Omental fat pad (tissue), 4 donors: ENCODE results near the gene CSF2. TPM values are rescaled to one million over a fixed set of nuclear protein-coding genes. Genes with fewer than 3 reads are reported as not detected.
"Not testable (repeated sequence)": the region's sequence is repeated elsewhere in the genome, so short reads cannot be mapped to it uniquely, and the experiment has no call there.

Experiments
- ATAC-seq: fragments of 150-250 bp; one replicate; pipeline ENCODE4 v1.9.1; 2016; ENCODE audit warnings: mild to moderate bottlenecking, moderate library complexity; ENCODE audit not compliant: low FRiP score
- DNase-seq: peaks from one replicate; pipeline ENCODE4 v3.0.0-alpha.2; 2019; ENCODE audit warnings: low spot score
- small RNA-seq: library from RNA; depleted of rRNA; stranded (forward); fragments of <200 nt; gene quantifications from one replicate; pipeline ENCODE3, GENCODE V24; 2016
- total RNA-seq, 4 donors: library from RNA; depleted of rRNA; stranded (reverse); fragments of >200 nt; gene quantifications; one replicate each; pipeline ENCODE4 v1.1.0, GENCODE V29; 2016
- TF ChIP-seq, protein P1 (sequence below), 3 donors: fragments of 450-650 bp; IDR thresholded peaks; one replicate each; pipeline ENCODE4 v1.5.1; 2016 to 2017; ENCODE audit warnings: antibody characterized with exemption in 3 of 3, mild to moderate bottlenecking in 3 of 3, moderate library complexity in 2 of 3

The CSF2 gene
- total RNA-seq, 4 donors from 2014 or later: not detected

DNA sequence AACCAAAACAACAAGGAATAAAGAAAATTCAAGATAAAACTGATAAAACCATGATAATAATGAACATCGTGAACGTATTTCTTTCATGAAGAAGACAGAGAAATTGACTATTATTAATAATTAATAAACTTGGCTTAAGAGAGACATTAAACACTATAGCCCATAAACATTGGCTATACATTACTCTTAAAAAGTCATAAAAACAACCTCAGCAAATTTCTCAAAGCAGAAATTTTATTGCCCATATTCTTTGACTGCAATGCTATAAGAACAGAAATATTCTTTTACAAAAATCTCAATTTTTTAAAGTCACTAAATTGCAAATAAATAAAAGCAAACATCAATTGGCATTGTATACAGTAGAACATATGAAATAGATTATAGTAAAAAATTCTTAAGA lies 42.5 kb downstream of the CSF2 start:
- ATAC-seq: no peak
- no peak for DNase-seq
- TF ChIP-seq, protein P1, sequence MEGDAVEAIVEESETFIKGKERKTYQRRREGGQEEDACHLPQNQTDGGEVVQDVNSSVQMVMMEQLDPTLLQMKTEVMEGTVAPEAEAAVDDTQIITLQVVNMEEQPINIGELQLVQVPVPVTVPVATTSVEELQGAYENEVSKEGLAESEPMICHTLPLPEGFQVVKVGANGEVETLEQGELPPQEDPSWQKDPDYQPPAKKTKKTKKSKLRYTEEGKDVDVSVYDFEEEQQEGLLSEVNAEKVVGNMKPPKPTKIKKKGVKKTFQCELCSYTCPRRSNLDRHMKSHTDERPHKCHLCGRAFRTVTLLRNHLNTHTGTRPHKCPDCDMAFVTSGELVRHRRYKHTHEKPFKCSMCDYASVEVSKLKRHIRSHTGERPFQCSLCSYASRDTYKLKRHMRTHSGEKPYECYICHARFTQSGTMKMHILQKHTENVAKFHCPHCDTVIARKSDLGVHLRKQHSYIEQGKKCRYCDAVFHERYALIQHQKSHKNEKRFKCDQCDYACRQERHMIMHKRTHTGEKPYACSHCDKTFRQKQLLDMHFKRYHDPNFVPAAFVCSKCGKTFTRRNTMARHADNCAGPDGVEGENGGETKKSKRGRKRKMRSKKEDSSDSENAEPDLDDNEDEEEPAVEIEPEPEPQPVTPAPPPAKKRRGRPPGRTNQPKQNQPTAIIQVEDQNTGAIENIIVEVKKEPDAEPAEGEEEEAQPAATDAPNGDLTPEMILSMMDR (IDR thresholded peaks at IDR 0.05): no peak

DNA sequence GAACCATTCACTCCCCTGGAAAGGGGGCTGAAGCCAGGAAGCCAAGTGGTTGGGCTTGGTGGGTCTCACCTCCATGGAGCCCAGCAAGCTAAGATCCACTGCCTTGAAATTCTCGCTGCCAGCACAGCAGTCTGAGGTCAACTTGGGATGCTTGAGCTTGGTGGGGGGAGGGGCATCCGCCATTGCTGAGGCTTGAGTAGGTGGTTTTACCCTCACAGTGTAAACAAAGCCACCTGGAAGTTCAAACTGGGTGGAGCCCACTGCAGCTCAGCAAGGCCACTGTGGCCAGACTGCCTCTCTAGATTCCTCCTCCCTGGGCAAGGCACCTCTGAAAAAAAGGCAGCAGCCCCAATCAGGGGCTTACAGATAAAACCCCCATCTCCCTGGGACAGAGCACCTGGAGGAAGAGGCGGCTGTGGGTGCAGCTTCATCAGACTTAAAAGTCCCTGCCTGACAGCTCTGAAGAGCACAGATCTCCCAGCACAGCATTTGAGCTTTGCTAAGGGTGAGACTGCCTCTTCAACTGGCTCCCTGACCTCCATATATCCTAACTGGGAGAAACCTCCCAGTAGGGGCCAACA lies 43.4 kb downstream of the CSF2 start:
- DNase-seq, ATAC-seq: not testable (repeated sequence)

DNA sequence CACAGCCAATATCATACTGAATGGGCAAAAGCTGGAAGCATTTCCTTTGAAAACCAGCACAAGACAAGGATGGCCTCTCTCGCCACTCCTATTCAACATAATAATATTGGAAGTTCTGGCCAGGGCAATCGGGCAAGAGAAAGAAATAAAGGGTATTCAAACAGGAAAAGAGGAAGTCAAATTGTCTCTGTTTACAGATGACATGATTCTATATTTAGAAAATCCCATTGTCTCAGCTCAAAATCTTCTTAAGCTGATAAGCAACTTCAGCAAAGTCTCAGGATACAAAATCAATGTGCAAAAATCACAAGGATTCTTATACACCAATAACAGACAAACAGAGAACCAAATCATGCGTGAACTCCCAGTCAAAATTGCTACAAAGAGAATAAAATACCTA lies 47.1 kb downstream of the CSF2 start:
- DNase-seq, ATAC-seq: not testable (repeated sequence)

DNA sequence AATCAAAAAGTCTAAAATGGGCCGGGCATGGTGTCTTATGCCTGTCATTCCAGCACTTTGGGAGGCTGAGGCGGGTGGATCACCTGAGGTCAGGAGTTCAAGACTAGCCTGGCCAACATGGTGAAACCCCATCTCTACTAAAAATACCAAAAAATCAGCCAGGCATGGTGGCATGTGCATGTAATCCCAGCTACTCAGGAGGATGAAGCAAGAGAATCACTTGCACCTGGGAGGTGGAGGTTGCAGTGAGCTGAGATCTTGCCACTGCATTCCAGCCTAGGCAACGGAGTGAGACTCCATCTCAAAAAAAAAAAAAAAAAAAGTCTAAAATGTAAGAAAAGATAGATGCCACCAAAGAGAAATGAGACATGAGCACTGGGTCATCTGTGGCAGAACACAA lies 49.4 kb downstream of the CSF2 start:
- ATAC-seq: not testable (repeated sequence)

DNA sequence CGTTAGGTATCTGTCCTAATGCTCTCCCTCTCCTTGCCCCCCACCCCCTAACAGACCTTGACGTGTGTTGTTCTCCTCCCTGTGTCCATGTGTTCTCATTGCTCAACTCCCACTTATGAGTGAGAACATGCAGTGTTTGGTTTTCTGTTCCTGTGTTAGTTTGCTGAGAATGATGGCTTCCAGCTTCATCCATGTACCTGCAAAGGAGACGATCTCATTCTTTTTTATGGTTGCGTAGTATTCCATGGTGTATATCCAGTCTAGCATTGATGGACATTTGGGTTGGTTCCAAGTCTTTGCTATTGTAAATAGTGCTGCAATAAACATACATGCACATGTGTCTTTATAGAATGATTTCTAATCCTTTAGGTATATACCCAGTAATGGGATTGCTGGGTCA lies 50.0 kb downstream of the CSF2 start:
- not testable (repeated sequence) for ATAC-seq, DNase-seq

More for the DNA sequence above, 49.4 kb downstream of the CSF2 start:
- DNase-seq: not testable (repeated sequence)

Small RNAs within 50 kb of the gene (small RNA-seq; reads per million reads assigned to genes)
- not detected for gene RF00285

Other genes with a start within 250 kb of the CSF2 start
- 10 to 100 TPM in 1 of 4 donors, under 1 TPM in 1, not detected in 2; 0.60 to 14.8 TPM for gene MEIKIN, start 128.1 kb upstream of the CSF2 start, total RNA-seq
- gene ACSL6, start 62.1 kb upstream of the CSF2 start, total RNA-seq: 1 to 10 TPM in 2 of 4 donors, under 1 TPM in 1, not detected in 1; 0.75 to 1.4 (median 1.0) TPM
- not detected for gene IL3, start 13.1 kb upstream of the CSF2 start, total RNA-seq
- 10 to 100 TPM; 15.8 to 37.7 (median 25.6) TPM for gene P4HA2, start 154.1 kb downstream of the CSF2 start, total RNA-seq
- gene PDLIM4, start 183.9 kb downstream of the CSF2 start, total RNA-seq: 10 to 100 TPM; 19.5 to 89.5 (median 23.4) TPM
- gene SLC22A4, start 220.6 kb downstream of the CSF2 start, total RNA-seq: 1 to 10 TPM; 2.6 to 6.8 (median 5.7) TPM